ENCODE measurements around the gene MEG3.

Gene MEG3

GRCh38 chr14:100882991-100883788, 57.3 kb downstream of the MEG3 start:
- no peak for DNase-seq

- no peak for DNase-seq
Measured at GRCh38 chr14:100883789-100884101, 57.8 kb downstream of the MEG3 start.

- DNase-seq: no peak
Measured at GRCh38 chr14:100884456-100884855, 58.5 kb downstream of the MEG3 start.

GRCh38 chr14:100885196-100885595, 59.3 kb downstream of the MEG3 start:
- no peak for DNase-seq

GRCh38 chr14:100885617-100886016, 59.7 kb downstream of the MEG3 start:
- DNase-seq: no peak

- no peak for DNase-seq
Measured at GRCh38 chr14:100887728-100888335, 61.9 kb downstream of the MEG3 start.

- no peak for DNase-seq
Measured at GRCh38 chr14:100888789-100889315, 62.9 kb downstream of the MEG3 start.

GRCh38 chr14:100889641-100890040, 63.7 kb downstream of the MEG3 start:
- DNase-seq: no peak

- no peak for DNase-seq
Measured at GRCh38 chr14:100890061-100890850, 64.3 kb downstream of the MEG3 start.

GRCh38 chr14:100891051-100891450, 65.1 kb downstream of the MEG3 start:
- DNase-seq: no peak

- no peak for DNase-seq
Measured at GRCh38 chr14:100891501-100892445, 65.9 kb downstream of the MEG3 start.

GRCh38 chr14:100892496-100893227, 66.7 kb downstream of the MEG3 start:
- no peak for DNase-seq

- DNase-seq: no peak
Measured at GRCh38 chr14:100893228-100893601, 67.3 kb downstream of the MEG3 start.

GRCh38 chr14:100893760-100894159, 67.8 kb downstream of the MEG3 start:
- no peak for DNase-seq

- DNase-seq: no peak
Measured at GRCh38 chr14:100894416-100894815, 68.5 kb downstream of the MEG3 start.

- DNase-seq: no peak
Measured at GRCh38 chr14:100895411-100895810, 69.5 kb downstream of the MEG3 start.

GRCh38 chr14:100896369-100897060, 70.6 kb downstream of the MEG3 start:
- peak; percentile 50 for DNase-seq

- DNase-seq: no peak
Measured at GRCh38 chr14:100898465-100898864, 72.5 kb downstream of the MEG3 start.

- no peak for DNase-seq
Measured at GRCh38 chr14:100898935-100899883, 73.3 kb downstream of the MEG3 start.
